Muscle of back (tissue), 11 donors: Measurements from ENCODE around the gene IL19. TPM values are rescaled to one million over a fixed set of nuclear protein-coding genes. Genes with fewer than 3 reads are reported as not detected.
"Not testable (repeated sequence)": the region's sequence is repeated elsewhere in the genome, so short reads cannot be mapped to it uniquely, and the experiment has no call there.

Experiments used
- DNase-seq, 3 donors: peaks; one replicate each; pipeline versions ENCODE4 v3.0.0 to v3.0.0-alpha.2; 2013
- polyA plus RNA-seq, 10 donors: library from polyadenylated mRNA; unstranded; fragments of 120-200 nt; gene quantifications; one replicate each; pipeline ENCODE4 v1.2.1, GENCODE V29; 2013; ENCODE audit not compliant: insufficient read length in 10 of 10

The IL19 gene
- polyA plus RNA-seq, 10 donors: not detected

DNA sequence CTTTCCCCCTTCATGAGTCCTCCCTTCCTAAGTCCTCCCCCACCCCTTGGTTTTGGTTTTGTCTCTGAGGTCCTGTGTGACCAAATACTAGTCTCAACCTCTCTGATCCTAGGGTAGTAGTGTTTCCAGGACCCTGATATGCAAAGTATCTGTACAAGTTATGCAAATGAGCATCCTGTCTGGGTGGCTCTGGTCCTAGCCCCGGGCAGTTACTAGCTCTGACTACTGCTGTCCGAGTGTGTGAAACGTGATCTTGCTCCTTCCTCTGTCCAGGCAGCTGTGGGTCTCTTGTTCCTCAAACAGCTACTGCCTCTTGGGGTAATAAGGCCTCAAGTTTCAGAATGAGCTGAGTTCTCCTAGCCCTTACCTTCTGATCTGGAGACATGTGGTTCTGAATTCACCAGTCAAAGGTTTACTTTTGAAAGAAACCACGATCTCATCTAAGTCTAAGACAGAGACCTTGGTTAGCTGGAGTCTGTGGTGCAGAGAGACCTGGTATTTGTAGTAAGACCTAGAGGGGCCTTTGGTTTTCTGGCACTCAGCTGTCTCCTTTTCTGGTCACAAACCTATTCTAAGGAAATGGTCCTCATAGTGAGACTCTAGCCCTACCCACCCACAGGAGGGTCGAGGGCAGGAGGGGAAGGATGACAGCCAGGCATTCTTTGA, 31.0 kb upstream of the IL19 start:
- peak in 1 of 3 donors; percentile 53 for DNase-seq

DNA sequence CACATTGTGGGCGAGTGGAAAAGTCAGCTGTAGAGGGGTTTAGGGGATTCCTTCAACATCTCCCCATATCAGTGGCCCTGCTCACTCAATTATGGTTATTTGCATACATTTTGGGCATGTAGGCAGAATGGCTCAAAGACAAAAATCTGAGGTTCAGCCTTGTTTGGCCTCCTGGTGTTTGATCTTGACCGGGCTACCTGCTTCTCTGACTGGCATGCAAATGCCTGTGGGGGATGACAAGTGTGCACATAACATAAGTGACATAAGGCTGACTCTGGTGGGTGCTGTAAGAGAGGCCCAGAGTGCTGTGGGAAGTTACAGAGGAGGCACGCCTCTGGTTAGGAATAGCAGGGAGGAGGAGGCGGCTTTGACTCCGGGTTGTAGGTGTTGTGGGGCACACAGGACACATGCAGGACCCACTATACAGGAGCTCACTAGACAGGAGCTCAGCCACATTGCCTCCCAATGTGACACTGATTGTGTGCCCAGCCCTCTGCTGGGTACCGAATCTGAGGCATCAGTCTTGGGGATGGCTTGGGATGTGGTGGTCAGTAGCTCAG, 29.4 kb upstream of the IL19 start:
- no peak for DNase-seq

DNA sequence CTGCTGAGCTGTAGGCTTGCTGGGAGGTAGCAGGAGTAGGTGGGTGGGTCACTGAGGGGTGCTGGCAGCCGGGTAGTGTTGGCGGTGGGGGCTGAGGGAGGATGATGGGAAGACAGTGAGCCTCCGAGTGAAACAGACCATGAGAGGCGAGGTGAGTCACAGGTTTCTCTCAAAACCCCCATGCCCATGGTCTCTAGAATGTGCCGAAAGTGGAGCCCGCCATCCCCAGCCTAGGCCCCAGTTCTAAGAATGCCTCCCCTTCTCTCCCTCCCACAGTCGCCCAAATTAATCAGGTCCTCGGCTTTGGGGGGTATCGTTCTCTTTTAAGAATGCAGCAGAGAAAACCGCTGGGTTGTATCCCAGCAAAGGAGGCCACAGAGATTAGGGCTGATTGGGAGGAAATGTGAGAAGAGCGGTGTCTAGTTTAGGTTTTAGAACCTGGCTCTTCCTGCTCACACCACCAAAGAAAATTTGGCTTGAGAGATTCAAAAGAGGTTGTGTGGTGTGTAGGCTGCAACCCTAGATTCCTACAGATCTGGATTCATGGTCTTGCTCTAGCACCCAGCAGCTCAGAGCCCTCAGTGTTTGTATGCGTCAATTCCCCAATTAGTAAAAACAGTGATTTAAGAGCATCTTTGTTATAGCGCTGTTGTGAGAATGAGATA, 27.7 kb upstream of the IL19 start:
- DNase-seq: no peak

- no peak for DNase-seq
Measured at GRCh38 chr1:206744683-206745082, 25.9 kb upstream of the IL19 start.

DNA sequence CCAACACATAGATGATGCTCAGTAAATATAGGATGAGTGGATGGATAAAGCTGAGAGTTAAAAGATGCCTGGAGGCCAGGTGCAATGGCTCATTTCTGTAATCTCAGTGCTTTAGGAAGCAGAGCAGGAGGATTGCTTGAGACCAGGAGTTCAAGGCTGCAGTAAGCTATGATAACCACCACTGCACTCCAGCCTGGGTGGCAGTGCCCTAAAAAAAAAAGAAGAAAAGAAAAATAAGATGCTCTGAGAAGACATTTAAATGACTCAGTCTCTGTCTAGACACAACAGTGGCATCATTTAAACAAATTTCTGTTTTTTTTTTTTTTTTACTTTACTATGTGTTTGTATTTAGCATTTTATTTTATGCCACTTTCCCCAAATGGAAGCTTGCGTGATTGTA, 25.3 kb upstream of the IL19 start:
- no peak for DNase-seq

DNA sequence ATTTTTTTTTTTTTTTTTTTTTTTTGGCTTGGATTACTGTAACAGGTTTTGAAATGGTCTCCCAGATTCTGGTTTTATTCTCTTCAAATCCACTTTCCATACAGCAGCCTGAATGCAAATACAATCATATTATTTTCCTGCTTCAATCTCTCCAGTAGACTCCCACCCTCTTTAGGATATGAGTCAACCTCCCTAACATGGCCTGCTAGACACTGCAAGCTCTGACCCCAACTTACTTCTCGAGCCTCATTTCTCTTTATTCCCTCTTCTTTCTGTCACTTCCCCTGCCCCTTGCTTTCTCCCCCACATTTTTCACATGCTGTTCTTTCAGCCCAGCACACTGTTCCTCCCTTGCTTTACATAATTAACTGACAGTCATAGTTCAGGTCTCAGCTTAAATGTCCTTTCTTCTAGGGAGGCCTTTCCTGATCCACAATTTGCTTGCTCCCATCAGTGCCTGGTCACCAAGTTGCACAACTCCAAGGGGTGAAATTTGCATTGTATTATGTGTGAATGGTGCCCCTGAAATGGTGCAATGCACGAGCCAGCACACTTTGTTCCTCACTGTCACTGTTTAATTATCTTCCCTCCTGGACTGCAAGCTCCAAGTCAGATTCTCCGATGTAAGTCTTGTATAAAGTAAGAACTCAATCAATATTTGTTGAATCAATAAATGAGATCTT, 22.1 kb upstream of the IL19 start:
- no peak for DNase-seq

DNA sequence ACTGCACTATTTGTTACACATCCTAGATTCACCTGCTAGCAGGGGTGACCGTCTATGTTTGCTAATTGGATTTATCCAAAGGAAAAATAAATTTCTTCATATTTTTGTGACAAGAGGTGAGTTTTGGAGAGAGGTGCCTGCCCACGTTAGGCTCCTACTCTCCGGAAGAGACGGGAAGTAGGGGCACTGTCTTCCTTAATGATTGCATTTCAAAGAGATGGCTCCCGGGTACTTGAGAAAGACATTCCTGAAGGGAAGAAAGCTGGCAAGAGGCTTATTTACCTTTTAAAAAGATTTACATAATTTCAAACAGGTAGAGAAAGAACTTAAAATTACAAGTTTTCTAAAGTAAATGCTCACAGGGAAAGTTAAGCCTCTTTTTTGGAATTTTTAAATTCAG, 18.7 kb upstream of the IL19 start:
- no peak for DNase-seq

DNA sequence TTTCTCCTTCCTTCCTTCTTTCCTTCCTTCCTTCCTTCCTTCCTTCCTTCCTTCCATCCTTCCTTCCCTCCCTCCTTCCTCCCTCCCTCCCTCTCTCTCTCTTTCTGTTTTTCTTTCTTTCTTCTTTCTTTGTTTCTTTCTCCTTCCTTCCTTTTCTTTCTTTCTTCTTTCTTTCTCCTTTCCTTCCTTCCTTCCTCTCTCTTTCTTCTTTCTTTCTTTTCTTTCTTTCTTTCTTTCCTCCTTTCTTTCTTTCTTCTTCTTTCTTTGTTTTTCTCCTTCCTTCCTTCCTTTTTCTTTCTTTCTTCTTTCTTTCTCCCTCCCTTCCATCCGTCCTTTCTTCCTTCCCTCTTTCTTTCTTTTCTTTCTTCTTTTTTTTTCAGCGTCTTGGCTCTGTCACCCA, 18.1 kb upstream of the IL19 start:
- DNase-seq: no peak

- no peak for DNase-seq
Measured at GRCh38 chr1:206753141-206753540, 17.4 kb upstream of the IL19 start.

DNA sequence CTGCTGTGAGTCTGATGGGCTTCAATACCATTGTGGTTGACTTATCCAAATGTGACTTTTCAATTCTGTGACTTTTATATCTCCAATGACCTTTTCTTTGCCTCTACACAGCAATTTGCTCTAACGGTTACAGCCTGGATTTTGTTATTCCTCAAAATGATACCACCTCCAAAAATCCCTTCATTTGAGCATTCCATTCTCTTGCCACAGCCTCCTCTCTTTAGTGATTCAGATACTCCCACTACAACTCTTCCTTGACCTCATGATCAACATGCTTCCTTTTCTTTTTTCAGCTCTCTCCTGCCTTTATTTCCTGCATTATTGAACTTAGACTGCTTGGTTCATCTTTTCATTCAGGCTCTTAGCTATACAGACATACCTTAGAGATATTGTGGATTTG, 16.6 kb upstream of the IL19 start:
- DNase-seq: peak in 1 of 3 donors; percentile 16

- DNase-seq: no peak
Measured at GRCh38 chr1:206757524-206758266, 12.9 kb upstream of the IL19 start.

DNA sequence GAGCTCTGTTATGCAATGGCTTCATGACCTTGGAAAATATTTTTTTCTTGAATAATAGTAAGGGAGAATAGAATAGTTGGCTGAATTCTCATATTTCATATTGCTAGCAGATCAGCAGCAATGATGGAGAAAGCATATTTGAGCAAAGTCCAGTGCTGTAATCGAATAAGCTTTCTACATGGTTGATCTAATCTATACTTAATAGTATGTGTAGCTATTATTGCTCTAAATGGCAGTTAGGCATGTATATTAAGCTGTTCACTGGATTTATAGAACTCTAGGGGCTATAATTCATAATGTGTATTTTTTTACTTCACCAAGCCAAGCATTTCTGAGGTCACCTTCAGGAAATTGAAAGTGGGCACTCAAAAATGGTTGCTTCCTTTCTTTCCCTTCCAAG, 10.0 kb upstream of the IL19 start:
- DNase-seq: no peak

GRCh38 chr1:206761159-206761768, 9.3 kb upstream of the IL19 start:
- DNase-seq: no peak

GRCh38 chr1:206762741-206763364, 7.7 kb upstream of the IL19 start:
- not testable (repeated sequence) for DNase-seq

GRCh38 chr1:206765771-206766170, 4.8 kb upstream of the IL19 start:
- DNase-seq: not testable (repeated sequence)

- peak; percentile 16 to 26 (median 20) for DNase-seq
Measured at GRCh38 chr1:206766251-206766856, 4.2 kb upstream of the IL19 start.

- no peak for DNase-seq
Measured at GRCh38 chr1:206768472-206769303, 1.9 kb upstream of the IL19 start.

GRCh38 chr1:206769304-206769731, 1.3 kb upstream of the IL19 start:
- DNase-seq: no peak

GRCh38 chr1:206771338-206771692, 742 bp downstream of the IL19 start:
- DNase-seq: no peak
